GM23338 (cell line): ENCODE measurements around the gene CERK. TPM values are rescaled to one million over a fixed set of nuclear protein-coding genes. Genes with fewer than 3 reads are reported as not detected.
A peak's percentile ranks its signal among the peaks of the same experiment; 100 is the strongest.

Source experiments
- ATAC-seq: fragments of 200-7000 bp; cut with Tn5 transposase; 3 replicates; pipeline ENCODE4 v1.9.1; 2020
- DNase-seq: peaks from one replicate; pipeline ENCODE4 v3.0.0-alpha.2; 2015; ENCODE audit warnings: low spot score
- H2AFZ ChIP-seq: fragments of 200-600 bp; sonication (generic); 2 replicates; pipeline ENCODE4 v1.8.0; 2016; ENCODE audit warnings: antibody characterized with exemption, mild to moderate bottlenecking, moderate library complexity
- H3F3A ChIP-seq: fragments of 200-600 bp; sonication (generic); replicated peaks from 2 replicates; pipeline ENCODE4 v1.8.0; 2017; ENCODE audit warnings: antibody characterized with exemption, mixed run types, low read depth
- H3K27ac ChIP-seq: fragments of 200-600 bp; sonication (generic); 2 replicates; pipeline ENCODE4 v1.6.1; 2016; ENCODE audit warnings: low read depth
- H3K27me3 ChIP-seq: fragments of 200-600 bp; sonication (generic); 2 replicates; pipeline ENCODE4 v1.8.0; 2016; ENCODE audit warnings: mild to moderate bottlenecking, mixed run types, moderate library complexity; ENCODE audit not compliant: insufficient read depth
- H3K36me3 ChIP-seq: fragments of 200-600 bp; sonication (generic); 2 replicates; pipeline ENCODE4 v1.8.0; 2016; ENCODE audit warnings: mild to moderate bottlenecking; ENCODE audit not compliant: insufficient read depth
- H3K4me1 ChIP-seq: fragments of 200-600 bp; sonication (generic); 2 replicates; pipeline ENCODE4 v1.8.0; 2016; ENCODE audit warnings: mild to moderate bottlenecking, moderate library complexity; ENCODE audit not compliant: insufficient read depth
- H3K4me2 ChIP-seq: fragments of 200-600 bp; sonication (generic); 2 replicates; pipeline ENCODE4 v1.7.1; 2017; ENCODE audit warnings: mixed run types
- H3K4me3 ChIP-seq: fragments of 200-600 bp; sonication (generic); 2 replicates; pipeline ENCODE4 v1.6.1; 2016; ENCODE audit warnings: mixed run types
- H3K79me2 ChIP-seq: fragments of 200-600 bp; sonication (generic); replicated peaks from 2 replicates; pipeline ENCODE4 v1.8.0; 2017; ENCODE audit warnings: mild to moderate bottlenecking; ENCODE audit not compliant: insufficient read depth
- H3K9me2 ChIP-seq: fragments of 200-600 bp; sonication (generic); 2 replicates; pipeline ENCODE4 v1.8.0; 2017; ENCODE audit not compliant: insufficient read depth
- H4K20me1 ChIP-seq: fragments of 200-600 bp; sonication (generic); replicated peaks from 2 replicates; pipeline ENCODE4 v1.8.0; 2017; ENCODE audit warnings: mild to moderate bottlenecking; ENCODE audit not compliant: insufficient read depth
- H3K27ac Mint-ChIP-seq: 2 replicates; pipeline ENCODE4 v1.8.0; 2020; ENCODE audit warnings: inconsistent platforms, mild to moderate bottlenecking, moderate library complexity, mixed read lengths
- H3K27me3 Mint-ChIP-seq: 3 replicates; pipeline ENCODE4 v1.8.0; 2022; ENCODE audit warnings: low read depth, mild to moderate bottlenecking, moderate library complexity, mixed read lengths, inconsistent platforms; ENCODE audit not compliant: insufficient read depth, poor library complexity
- H3K36me3 Mint-ChIP-seq: 3 replicates; pipeline ENCODE4 v1.8.0; 2021; ENCODE audit warnings: low read depth, mild to moderate bottlenecking, inconsistent platforms, moderate library complexity, mixed read lengths
- H3K4me1 Mint-ChIP-seq: 3 replicates; pipeline ENCODE4 v1.8.0; 2020; ENCODE audit warnings: mild to moderate bottlenecking, inconsistent platforms, mixed read lengths
- H3K4me3 Mint-ChIP-seq: 3 replicates; pipeline ENCODE4 v1.8.0; 2021; ENCODE audit warnings: moderate library complexity, mild to moderate bottlenecking, inconsistent platforms, mixed read lengths
- H3K9me3 Mint-ChIP-seq: 3 replicates; pipeline ENCODE4 v1.8.0; 2020; ENCODE audit warnings: moderate library complexity, mild to moderate bottlenecking, inconsistent platforms, mixed read lengths
- ETS1 ChIP-seq: IDR thresholded peaks from 2 replicates; pipeline ENCODE4 v1.6.1; 2016; ENCODE audit warnings: antibody characterized with exemption
- NANOG ChIP-seq: IDR thresholded peaks from 2 replicates; pipeline ENCODE4 v1.6.1; 2016; ENCODE audit warnings: antibody characterized with exemption, borderline replicate concordance
- POLR2AphosphoS5 ChIP-seq: IDR thresholded peaks from 2 replicates; pipeline ENCODE4 v1.6.1; 2016; ENCODE audit warnings: antibody characterized with exemption, low read depth
- REST ChIP-seq: IDR thresholded peaks from one replicate; pipeline ENCODE4 v1.6.1; 2018; ENCODE audit warnings: antibody characterized with exemption; ENCODE audit not compliant: unreplicated experiment
- STAT1 ChIP-seq: IDR thresholded peaks from one replicate; pipeline ENCODE4 v1.6.1; 2016; ENCODE audit warnings: antibody characterized with exemption; ENCODE audit not compliant: unreplicated experiment
- ZNF331 ChIP-seq: fragments of 250-450 bp; sonication (Bioruptor Pico); IDR thresholded peaks from 2 replicates; pipeline ENCODE4 v1.5.0; 2020; ENCODE audit warnings: low read depth, mild to moderate bottlenecking, moderate library complexity
- polyA plus RNA-seq: library from polyadenylated mRNA; unstranded; fragments of >200 nt; fragmentation: Nextera tagmentation; extraction: Ambion mirVana; gene quantifications from 2 replicates; pipeline ENCODE4 v1.2.1, GENCODE V29; 2016
- total RNA-seq: library from RNA; depleted of rRNA; stranded (reverse); fragments of >200 nt; shearing (Covaris generic); gene quantifications from 2 replicates; pipeline ENCODE4 v1.2.3, GENCODE V29; 2014
- TF ChIP-seq, protein P1 (sequence below), 2 experiments: fragments of 200-600 bp in 1 of 2; sonication (generic) in 1 of 2; conservative IDR thresholded peaks; 2 replicates each; pipeline versions ENCODE4 v1.5.1 to v1.6.1; 2016 to 2017; ENCODE audit warnings: antibody characterized with exemption in 2 of 2, low read depth in 2 of 2, mild to moderate bottlenecking in 2 of 2, moderate library complexity in 1 of 2

The CERK gene
- total and polyA plus RNA-seq, 2 experiments from 2014 or later: 12.7 to 62.9 TPM

DNA sequence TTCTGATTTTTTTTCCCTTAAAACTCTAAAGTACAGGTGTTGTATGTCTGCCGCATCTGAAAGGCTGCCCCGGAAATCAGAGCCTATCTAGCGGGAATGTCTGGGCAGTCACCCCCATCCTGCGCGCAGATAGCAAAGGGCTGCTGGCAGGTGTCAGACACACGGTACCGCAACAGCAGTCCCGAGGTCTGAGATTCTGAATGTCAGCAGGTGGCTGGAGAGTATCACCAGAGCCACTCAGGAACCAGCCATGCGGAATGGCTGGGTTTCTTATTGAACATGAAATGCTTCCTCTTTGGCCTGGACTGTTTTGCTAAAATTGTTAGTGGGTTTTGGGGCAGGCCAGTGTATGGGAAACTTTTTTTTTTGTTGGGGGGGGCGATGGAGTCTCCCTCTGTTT, 53.3 kb downstream of the CERK start:
- TF ChIP-seq NANOG (no peak), REST (no peak), ETS1 (no peak), ZNF331 (CRISPR knock-in tag) (no peak)
- TF ChIP-seq, protein P1, sequence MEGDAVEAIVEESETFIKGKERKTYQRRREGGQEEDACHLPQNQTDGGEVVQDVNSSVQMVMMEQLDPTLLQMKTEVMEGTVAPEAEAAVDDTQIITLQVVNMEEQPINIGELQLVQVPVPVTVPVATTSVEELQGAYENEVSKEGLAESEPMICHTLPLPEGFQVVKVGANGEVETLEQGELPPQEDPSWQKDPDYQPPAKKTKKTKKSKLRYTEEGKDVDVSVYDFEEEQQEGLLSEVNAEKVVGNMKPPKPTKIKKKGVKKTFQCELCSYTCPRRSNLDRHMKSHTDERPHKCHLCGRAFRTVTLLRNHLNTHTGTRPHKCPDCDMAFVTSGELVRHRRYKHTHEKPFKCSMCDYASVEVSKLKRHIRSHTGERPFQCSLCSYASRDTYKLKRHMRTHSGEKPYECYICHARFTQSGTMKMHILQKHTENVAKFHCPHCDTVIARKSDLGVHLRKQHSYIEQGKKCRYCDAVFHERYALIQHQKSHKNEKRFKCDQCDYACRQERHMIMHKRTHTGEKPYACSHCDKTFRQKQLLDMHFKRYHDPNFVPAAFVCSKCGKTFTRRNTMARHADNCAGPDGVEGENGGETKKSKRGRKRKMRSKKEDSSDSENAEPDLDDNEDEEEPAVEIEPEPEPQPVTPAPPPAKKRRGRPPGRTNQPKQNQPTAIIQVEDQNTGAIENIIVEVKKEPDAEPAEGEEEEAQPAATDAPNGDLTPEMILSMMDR (conservative IDR thresholded peaks at IDR 0.05; ENCODE audit: low read depth in 2 of 2): no peak
- DNase-seq: no peak
- H3K4me1 ChIP-seq: peaks cover 8% of the 10 kb centered on the region; the same call in 1 of the 2 replicates
- peaks cover 3% of the 10 kb centered on the region; the same call in 1 of the 2 replicates for H3F3A ChIP-seq
- no peaks in the 10 kb centered on the region for H3K79me2 ChIP-seq
- no peak overlapping the region for H3K4me3 ChIP-seq
- no peaks in the 10 kb centered on the region; the same call in 1 of the 2 replicates for H4K20me1 ChIP-seq
- ATAC-seq: no peak
- H3K9me2 ChIP-seq: no peaks in the 10 kb centered on the region
- H3K27me3 Mint-ChIP-seq: peaks cover 7% of the 10 kb centered on the region
- no peaks in the 10 kb centered on the region for H3K27me3 ChIP-seq
- peak overlapping the region; percentile 50; the same call in 1 of the 2 replicates for H3K27ac ChIP-seq
- no peaks in the 10 kb centered on the region; the same call in 1 of the 2 replicates for H3K36me3 ChIP-seq
- peaks cover 11% of the 10 kb centered on the region for H3K4me1 Mint-ChIP-seq
- no peak overlapping the region for H3K4me3 Mint-ChIP-seq
- H3K27ac Mint-ChIP-seq: no peak overlapping the region
- no peak overlapping the region for H3K4me2 ChIP-seq
- H2AFZ ChIP-seq: no peak overlapping the region
- peaks cover 16% of the 10 kb centered on the region; the same call in 2 of the 3 replicates for H3K36me3 Mint-ChIP-seq
- no peaks in the 10 kb centered on the region for H3K9me3 Mint-ChIP-seq

DNA sequence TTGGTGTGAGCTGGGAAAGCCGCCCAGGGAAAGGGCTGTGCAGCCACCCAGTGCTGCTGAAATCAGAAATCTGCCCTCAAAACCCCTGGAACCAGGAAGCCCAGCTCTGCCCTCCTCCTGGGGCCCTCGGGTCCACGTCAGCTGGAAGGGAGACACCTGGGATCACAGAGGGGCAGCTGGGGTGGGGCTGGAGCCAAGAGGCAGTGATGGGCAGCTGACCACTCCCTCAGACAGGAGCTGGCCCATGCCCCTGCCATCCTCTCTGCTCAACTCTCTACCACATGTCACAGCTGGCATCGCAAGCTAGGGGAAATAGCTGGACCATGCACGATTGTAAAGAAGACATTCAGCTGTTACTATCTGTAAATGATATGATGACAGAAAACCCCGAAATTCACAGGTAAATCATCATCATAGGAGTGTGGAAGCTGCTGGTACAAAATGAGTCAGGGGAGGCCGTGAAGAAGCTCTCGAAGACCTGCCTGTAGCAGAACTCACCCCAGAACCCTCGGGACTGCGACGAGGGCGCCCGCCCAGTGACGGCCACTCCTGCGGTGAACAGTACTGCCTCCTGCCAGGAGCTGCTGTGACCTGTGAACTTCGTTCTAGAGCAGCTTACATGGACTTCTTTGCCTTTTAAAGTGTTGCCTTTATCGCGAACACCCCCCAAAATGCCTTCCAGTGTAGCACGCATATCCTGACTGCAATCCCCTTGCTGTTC, 55.9 kb downstream of the CERK start:
- H3K9me2 ChIP-seq: no peaks in the 10 kb centered on the region
- H3K36me3 ChIP-seq: no peaks in the 10 kb centered on the region
- ATAC-seq: no peak
- TF ChIP-seq ETS1: no peak
- no peak for TF ChIP-seq POLR2AphosphoS5
- no peak for TF ChIP-seq STAT1

More for the DNA sequence above, 55.9 kb downstream of the CERK start:
- Histone ChIP-seq H4K20me1 (no peaks in the 10 kb centered on the region; the same call in 1 of the 2 replicates), H3K27ac (no peak overlapping the region), H3K4me1 (peaks cover 8% of the 10 kb centered on the region; the same call in 1 of the 2 replicates), H3F3A (peaks cover 3% of the 10 kb centered on the region; the same call in 1 of the 2 replicates), H2AFZ (no peak overlapping the region), H3K4me2 (no peak overlapping the region), H3K27me3 (no peaks in the 10 kb centered on the region), H3K79me2 (no peaks in the 10 kb centered on the region), H3K4me3 (no peak overlapping the region)
- Mint-ChIP-seq H3K4me3 (no peak overlapping the region), H3K27ac (no peak overlapping the region), H3K36me3 (peaks cover 9% of the 10 kb centered on the region; the same call in 2 of the 3 replicates), H3K27me3 (peaks cover 7% of the 10 kb centered on the region), H3K9me3 (no peaks in the 10 kb centered on the region), H3K4me1 (peaks cover 11% of the 10 kb centered on the region)
- DNase-seq: no peak
